Fibroblast of lung (primary cell): Measurements from ENCODE around the gene CNTNAP5. TPM values are rescaled to one million over a fixed set of nuclear protein-coding genes. Genes with fewer than 3 reads are reported as not detected.

Experiments used
- DNase-seq, 2 donors: peaks; one replicate each; pipeline versions ENCODE4 v3.0.0 to v3.0.0-alpha.2; 2010; ENCODE audit warnings: low read depth in 2 of 2
- H2AFZ ChIP-seq: 2 replicates; pipeline ENCODE4 v1.5.1; 2012; ENCODE audit warnings: low read length, control low read depth, inconsistent platforms
- H3K27ac ChIP-seq: 2 replicates; pipeline ENCODE4 v1.5.1; 2011; ENCODE audit warnings: low read length, control low read depth; ENCODE audit not compliant: insufficient read depth
- H3K27me3 ChIP-seq: 2 replicates; pipeline ENCODE4 v1.5.1; 2011; ENCODE audit warnings: mild to moderate bottlenecking, low read length; ENCODE audit not compliant: control insufficient read depth, insufficient read depth
- H3K36me3 ChIP-seq: 2 replicates; pipeline ENCODE4 v1.5.1; 2011; ENCODE audit warnings: low read length; ENCODE audit not compliant: control insufficient read depth, insufficient read depth
- H3K4me1 ChIP-seq: 2 replicates; pipeline ENCODE4 v1.5.1; 2011; ENCODE audit warnings: low read length; ENCODE audit not compliant: control insufficient read depth, insufficient read depth; ENCODE audit errors: extremely low read depth
- H3K4me2 ChIP-seq: 2 replicates; pipeline ENCODE4 v1.5.1; 2011; ENCODE audit warnings: low read length, control low read depth; ENCODE audit not compliant: insufficient read depth; ENCODE audit errors: extremely low read depth
- H3K4me3 ChIP-seq, 4 experiments: fragments of 200-600 bp in 1 of 4; sonication (generic) in 1 of 4; replicated peaks in 1 of 4; 2 replicates each; pipeline ENCODE4 v1.5.1; 2011 to 2016; ENCODE audit warnings: low read length in 4 of 4, low read depth in 3 of 4, mild to moderate bottlenecking in 3 of 4, control low read depth in 2 of 4, inconsistent platforms in 1 of 4, mixed read lengths in 1 of 4; ENCODE audit not compliant: insufficient read depth in 1 of 4; ENCODE audit errors: control extremely low read depth in 1 of 4
- H3K79me2 ChIP-seq: 2 replicates; pipeline ENCODE4 v1.5.1; 2012; ENCODE audit warnings: mild to moderate bottlenecking, low read length, inconsistent platforms; ENCODE audit not compliant: control insufficient read depth, insufficient read depth
- H3K9ac ChIP-seq: 2 replicates; pipeline ENCODE4 v1.5.1; 2011; ENCODE audit warnings: mild to moderate bottlenecking, low read length, control low read depth; ENCODE audit not compliant: insufficient read depth
- H3K9me3 ChIP-seq: 2 replicates; pipeline ENCODE4 v1.5.1; 2012; ENCODE audit warnings: low read depth, low read length; ENCODE audit not compliant: control insufficient read depth, insufficient read depth
- H4K20me1 ChIP-seq: 2 replicates; pipeline ENCODE4 v1.5.1; 2011; ENCODE audit warnings: low read length; ENCODE audit not compliant: control insufficient read depth, insufficient read depth; ENCODE audit errors: extremely low read depth
- EZH2 ChIP-seq: IDR thresholded peaks from 2 replicates; pipeline ENCODE4 v1.5.1; 2012; ENCODE audit warnings: low read length, control low read depth, mild to moderate bottlenecking; ENCODE audit errors: missing control alignments
- polyA plus RNA-seq, 2 donors: library from polyadenylated mRNA; depleted of rRNA in 1 of 2; stranded (reverse) in 1 of 2; unstranded in 1 of 2; fragments of >200 nt; gene quantifications; 2 replicates each; pipeline ENCODE4 v1.2.1, GENCODE V29; 2011 to 2012; ENCODE audit warnings: missing spikeins in 1 of 2
- total RNA-seq: library from RNA; depleted of rRNA; stranded (reverse); fragments of >200 nt; gene quantifications from 2 replicates; pipeline ENCODE4 v1.2.1, GENCODE V29; 2014
- TF ChIP-seq, protein P1 (sequence below), 2 donors: IDR thresholded peaks in 1 of 2; conservative IDR thresholded peaks in 1 of 2; 1 replicate in 1 of 2; 2 replicates in 1 of 2; pipeline ENCODE4 v1.5.1; 2011 to 2012; ENCODE audit warnings: low read length in 2 of 2, control low read depth in 1 of 2, inconsistent platforms in 1 of 2, low read depth in 1 of 2, mild to moderate bottlenecking in 1 of 2

Gene CNTNAP5
- total and polyA plus RNA-seq, 2 donors (not counting 1 experiment from before 2014, with no cell fraction given): not detected

DNA sequence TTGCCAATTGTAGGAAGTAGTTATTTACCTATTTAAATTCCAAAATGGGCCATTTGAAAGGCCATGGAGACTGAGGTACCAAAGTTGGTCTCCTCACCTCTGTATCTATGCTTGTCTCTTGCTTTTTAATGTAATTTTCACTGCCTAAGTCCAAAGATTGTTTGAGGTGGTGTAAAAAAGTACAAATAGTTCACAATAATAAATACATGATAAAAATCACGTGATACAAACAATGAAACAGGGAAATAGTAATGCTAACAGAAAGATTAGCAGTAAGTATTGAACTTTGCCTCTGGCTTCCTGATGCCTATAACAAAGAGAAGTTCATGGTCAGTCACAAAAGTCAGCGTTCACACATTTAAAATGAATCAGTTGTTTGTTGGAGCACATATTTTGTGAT, 67.6 kb downstream of the CNTNAP5 start:
- Histone ChIP-seq H3K27ac (no peak overlapping the region), H3K9ac (no peak overlapping the region), H3K27me3 (no peaks in the 10 kb centered on the region), H3K79me2 (no peaks in the 10 kb centered on the region), H3K9me3 (no peaks in the 10 kb centered on the region), H3K36me3 (no peaks in the 10 kb centered on the region), H3K4me3 (no peak overlapping the region), H4K20me1 (no peaks in the 10 kb centered on the region), H3K4me2 (no peak overlapping the region), H3K4me1 (no peaks in the 10 kb centered on the region), H2AFZ (no peak overlapping the region)
- DNase-seq: no peak
- TF ChIP-seq, protein P1, sequence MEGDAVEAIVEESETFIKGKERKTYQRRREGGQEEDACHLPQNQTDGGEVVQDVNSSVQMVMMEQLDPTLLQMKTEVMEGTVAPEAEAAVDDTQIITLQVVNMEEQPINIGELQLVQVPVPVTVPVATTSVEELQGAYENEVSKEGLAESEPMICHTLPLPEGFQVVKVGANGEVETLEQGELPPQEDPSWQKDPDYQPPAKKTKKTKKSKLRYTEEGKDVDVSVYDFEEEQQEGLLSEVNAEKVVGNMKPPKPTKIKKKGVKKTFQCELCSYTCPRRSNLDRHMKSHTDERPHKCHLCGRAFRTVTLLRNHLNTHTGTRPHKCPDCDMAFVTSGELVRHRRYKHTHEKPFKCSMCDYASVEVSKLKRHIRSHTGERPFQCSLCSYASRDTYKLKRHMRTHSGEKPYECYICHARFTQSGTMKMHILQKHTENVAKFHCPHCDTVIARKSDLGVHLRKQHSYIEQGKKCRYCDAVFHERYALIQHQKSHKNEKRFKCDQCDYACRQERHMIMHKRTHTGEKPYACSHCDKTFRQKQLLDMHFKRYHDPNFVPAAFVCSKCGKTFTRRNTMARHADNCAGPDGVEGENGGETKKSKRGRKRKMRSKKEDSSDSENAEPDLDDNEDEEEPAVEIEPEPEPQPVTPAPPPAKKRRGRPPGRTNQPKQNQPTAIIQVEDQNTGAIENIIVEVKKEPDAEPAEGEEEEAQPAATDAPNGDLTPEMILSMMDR (conservative IDR thresholded peaks at IDR 0.05 in 1 of 2, IDR thresholded peaks at IDR 0.05 in 1 of 2; ENCODE audit: low read depth in 1 of 2, low read length in 2 of 2): no peak
- no peak for TF ChIP-seq EZH2

DNA sequence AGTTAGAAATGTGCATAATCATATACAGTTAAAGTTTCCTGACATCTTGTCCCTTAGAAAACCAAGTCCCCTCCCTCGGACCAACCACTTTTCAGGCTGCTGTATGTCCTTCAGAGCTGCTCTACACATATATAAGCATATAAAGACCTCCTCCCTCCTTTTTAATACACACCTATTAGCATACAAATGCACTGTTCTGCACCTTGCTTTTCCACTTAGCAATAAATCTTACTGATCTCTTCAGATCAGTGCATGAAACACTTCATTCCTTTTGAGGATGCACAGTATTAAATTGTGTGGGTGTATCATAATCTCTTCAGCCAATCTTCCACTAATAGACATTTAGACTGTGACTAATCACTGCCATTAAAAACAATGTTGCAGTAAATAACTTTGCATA, 79.8 kb downstream of the CNTNAP5 start:
- DNase-seq: no peak
- Histone ChIP-seq H3K27me3 (no peaks in the 10 kb centered on the region), H3K36me3 (no peaks in the 10 kb centered on the region), H3K27ac (no peak overlapping the region), H3K4me3 (no peak overlapping the region), H4K20me1 (no peaks in the 10 kb centered on the region), H3K9me3 (no peaks in the 10 kb centered on the region), H3K4me1 (no peaks in the 10 kb centered on the region), H3K9ac (no peak overlapping the region), H3K79me2 (no peaks in the 10 kb centered on the region), H2AFZ (no peak overlapping the region), H3K4me2 (no peak overlapping the region)
- TF ChIP-seq, protein P1 (conservative IDR thresholded peaks at IDR 0.05 in 1 of 2, IDR thresholded peaks at IDR 0.05 in 1 of 2; ENCODE audit: low read depth in 1 of 2, low read length in 2 of 2): no peak
- TF ChIP-seq EZH2: no peak

DNA sequence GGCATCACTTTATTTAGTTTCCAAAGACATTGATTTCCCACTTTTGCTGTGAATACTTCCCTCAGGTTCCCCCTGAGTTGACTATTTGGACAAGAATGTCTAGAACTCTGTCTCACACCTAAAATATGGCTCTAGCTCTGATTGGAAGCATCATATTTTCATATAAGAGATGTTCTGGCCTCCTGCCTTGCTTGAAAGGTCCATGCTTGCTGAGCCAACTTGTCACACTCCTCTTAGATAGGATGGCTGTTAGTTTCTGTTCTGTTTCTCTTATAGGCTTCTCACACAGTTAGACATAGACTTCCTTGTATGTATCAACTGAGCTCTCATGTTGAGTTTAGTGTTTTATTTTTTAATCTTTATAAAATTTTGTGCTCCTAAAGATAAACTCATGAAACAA, 87.1 kb downstream of the CNTNAP5 start:
- no peak overlapping the region for H3K9ac ChIP-seq
- no peaks in the 10 kb centered on the region for H3K79me2 ChIP-seq
- peak in 1 of 2 donors; percentile 10 for DNase-seq
- H3K27me3 ChIP-seq: no peaks in the 10 kb centered on the region
- no peaks in the 10 kb centered on the region for H3K36me3 ChIP-seq
- H3K4me2 ChIP-seq: no peak overlapping the region
- no peak overlapping the region for H2AFZ ChIP-seq
- no peak overlapping the region for H3K4me3 ChIP-seq
- TF ChIP-seq, protein P1 (conservative IDR thresholded peaks at IDR 0.05 in 1 of 2, IDR thresholded peaks at IDR 0.05 in 1 of 2; ENCODE audit: low read depth in 1 of 2, low read length in 2 of 2): no peak
- no peak for TF ChIP-seq EZH2
- H3K9me3 ChIP-seq: no peaks in the 10 kb centered on the region
- H3K4me1 ChIP-seq: no peaks in the 10 kb centered on the region
- H4K20me1 ChIP-seq: no peaks in the 10 kb centered on the region
- H3K27ac ChIP-seq: no peak overlapping the region
